Osteoblast (primary cell): ENCODE data around the gene PRPF40A. TPM values are rescaled to one million over a fixed set of nuclear protein-coding genes. Genes with fewer than 3 reads are reported as not detected.

Experiments
- DNase-seq: peaks from one replicate; pipeline ENCODE4 v3.0.0; 2011; ENCODE audit warnings: low spot score, mixed read lengths; ENCODE audit not compliant: insufficient read length; ENCODE audit errors: missing footprints
- H2AFZ ChIP-seq: 2 replicates; pipeline ENCODE4 v1.6.0; 2011; ENCODE audit warnings: mild to moderate bottlenecking, low read length
- H3K27ac ChIP-seq: 2 replicates; pipeline ENCODE4 v1.5.1; 2011; ENCODE audit warnings: mild to moderate bottlenecking, low read depth, low read length, moderate library complexity
- H3K27me3 ChIP-seq: 2 replicates; pipeline ENCODE4 v1.6.0; 2012; ENCODE audit warnings: mild to moderate bottlenecking, control low read depth, inconsistent platforms, low read length, moderate library complexity; ENCODE audit not compliant: insufficient read depth
- H3K36me3 ChIP-seq: 2 replicates; pipeline ENCODE4 v1.5.1; 2011; ENCODE audit warnings: mild to moderate bottlenecking, low read length, control low read depth, moderate library complexity; ENCODE audit not compliant: insufficient read depth
- H3K4me1 ChIP-seq: 2 replicates; pipeline ENCODE4 v1.5.1; 2011; ENCODE audit warnings: mild to moderate bottlenecking, low read length, control low read depth, moderate library complexity; ENCODE audit not compliant: insufficient read depth
- H3K4me2 ChIP-seq: 2 replicates; pipeline ENCODE4 v1.6.0; 2011; ENCODE audit warnings: mild to moderate bottlenecking, low read length; ENCODE audit not compliant: insufficient read depth
- H3K4me3 ChIP-seq: fragments of 200-600 bp; sonication (generic); 3 replicates; pipeline ENCODE4 v1.5.1; 2012; ENCODE audit warnings: mild to moderate bottlenecking, low read length, inconsistent platforms; ENCODE audit not compliant: insufficient read depth
- H3K79me2 ChIP-seq: 2 replicates; pipeline ENCODE4 v1.6.0; 2012; ENCODE audit warnings: mild to moderate bottlenecking, low read length, control low read depth, inconsistent platforms; ENCODE audit not compliant: insufficient read depth
- H3K9me3 ChIP-seq: 2 replicates; pipeline ENCODE4 v1.5.1; 2011; ENCODE audit warnings: low read depth, low read length, control low read depth
- H4K20me1 ChIP-seq: 2 replicates; pipeline ENCODE4 v1.6.0; 2012; ENCODE audit warnings: mild to moderate bottlenecking, low read length, control low read depth; ENCODE audit not compliant: insufficient read depth
- CTCF ChIP-seq: IDR thresholded peaks from 2 replicates; pipeline ENCODE4 v1.5.1; 2011; ENCODE audit warnings: mild to moderate bottlenecking, low read depth, low read length, moderate library complexity; ENCODE audit errors: extremely low read depth
- total RNA-seq: library from RNA; depleted of rRNA; stranded (reverse); fragments of >200 nt; gene quantifications from 2 replicates; pipeline ENCODE4 v1.2.3, GENCODE V29; 2012

PRPF40A gene
- total RNA-seq, 1 donor = 109 TPM

GRCh38 chr2:152618193-152618564 lies 99.1 kb downstream of the PRPF40A start:
- Histone ChIP-seq H4K20me1 (no peaks in the 10 kb centered on the region), H3K4me2 (no peak overlapping the region), H3K4me1 (peaks cover 8% of the 10 kb centered on the region), H3K27me3 (no peaks in the 10 kb centered on the region), H3K27ac (no peak overlapping the region), H3K36me3 (peaks cover 17% of the 10 kb centered on the region), H3K9me3 (no peaks in the 10 kb centered on the region), H2AFZ (no peak overlapping the region), H3K79me2 (no peaks in the 10 kb centered on the region), H3K4me3 (no peak overlapping the region)
- TF ChIP-seq CTCF = no peak
- DNase-seq = no peak

GRCh38 chr2:152617456-152618192 lies 99.6 kb downstream of the PRPF40A start:
- H3K4me3 ChIP-seq = no peak overlapping the region
- no peak overlapping the region for H3K4me2 ChIP-seq
- H3K79me2 ChIP-seq = no peaks in the 10 kb centered on the region
- no peaks in the 10 kb centered on the region for H4K20me1 ChIP-seq
- H3K9me3 ChIP-seq = no peaks in the 10 kb centered on the region
- H3K27ac ChIP-seq = no peak overlapping the region
- H3K36me3 ChIP-seq = peaks cover 17% of the 10 kb centered on the region
- no peaks in the 10 kb centered on the region for H3K27me3 ChIP-seq
- DNase-seq = no peak
- no peak overlapping the region for H2AFZ ChIP-seq
- no peak for TF ChIP-seq CTCF
- H3K4me1 ChIP-seq = peaks cover 9% of the 10 kb centered on the region

- H3K4me2 ChIP-seq = no peak overlapping the region
These were observed 102.1 kb downstream of the PRPF40A start for GRCh38 chr2:152615177-152615576.

More at GRCh38 chr2:152615177-152615576, 102.1 kb downstream of the PRPF40A start:
- Histone ChIP-seq H2AFZ (no peak overlapping the region), H3K36me3 (peaks cover 14% of the 10 kb centered on the region), H3K27me3 (no peaks in the 10 kb centered on the region), H3K9me3 (no peaks in the 10 kb centered on the region), H3K4me1 (peaks cover 23% of the 10 kb centered on the region), H3K79me2 (no peaks in the 10 kb centered on the region), H3K27ac (no peak overlapping the region), H3K4me3 (no peak overlapping the region), H4K20me1 (no peaks in the 10 kb centered on the region)
- DNase-seq = no peak
- TF ChIP-seq CTCF = no peak
